ENCODE data around the gene ANK2. TPM values are rescaled to one million over a fixed set of nuclear protein-coding genes. Genes with fewer than 3 reads are reported as not detected.

ANK2 gene
- 12.1 and 13.6 TPM in 2 replicates for total RNA-seq (2014; rRNA removed; shearing (Covaris generic))

DNA sequence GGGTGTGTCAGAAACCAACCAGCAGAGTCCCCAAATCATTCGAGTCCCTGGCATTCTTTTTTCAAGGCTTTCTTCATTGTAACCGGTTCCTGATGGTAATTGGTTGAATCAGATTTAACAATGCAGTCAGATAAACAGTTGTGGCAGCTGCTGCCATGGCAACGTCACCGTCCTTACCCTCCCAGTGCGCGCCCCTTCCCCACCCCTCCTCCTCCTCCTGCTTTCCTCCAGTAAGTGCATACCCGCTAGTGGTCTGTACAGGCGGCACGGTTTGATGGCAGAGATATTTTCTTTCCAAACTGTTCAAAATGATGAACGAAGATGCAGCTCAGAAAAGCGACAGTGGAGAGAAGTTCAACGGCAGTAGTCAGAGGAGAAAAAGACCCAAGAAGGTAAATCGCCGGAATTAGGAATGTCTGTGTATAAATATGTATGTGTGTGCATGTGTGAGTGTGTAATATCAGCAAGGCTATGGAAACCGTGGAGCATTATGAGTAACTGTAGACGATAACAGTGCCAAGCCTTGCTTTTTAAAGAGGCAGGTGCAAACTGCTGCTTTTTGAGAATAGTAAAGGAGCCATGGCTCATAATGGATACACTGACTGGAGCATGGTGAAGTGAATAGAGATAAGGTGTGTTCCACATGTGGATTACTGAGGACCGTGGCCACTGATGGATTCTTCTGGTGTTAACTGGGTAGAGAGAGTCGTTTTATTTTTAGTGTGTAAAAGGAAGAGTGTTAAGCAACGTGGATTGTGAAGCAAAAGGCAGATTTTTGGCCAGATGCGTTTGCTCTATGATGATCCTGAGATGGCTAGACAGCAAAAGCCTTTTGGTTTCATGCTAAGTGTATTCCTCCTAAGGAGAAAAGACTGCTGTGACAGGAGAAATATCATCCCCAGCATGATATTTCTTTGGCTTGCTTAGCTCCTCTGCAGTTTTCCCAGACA is at the start of gene ANK2:
Gene ANK2, plus strand, starts transcription at position 233 of the 950 bp plus-strand sequence. Its CDS starts 76 bp downstream, at position 309.
- no peak for DNase-seq (ENCODE audit: low spot score)

DNA sequence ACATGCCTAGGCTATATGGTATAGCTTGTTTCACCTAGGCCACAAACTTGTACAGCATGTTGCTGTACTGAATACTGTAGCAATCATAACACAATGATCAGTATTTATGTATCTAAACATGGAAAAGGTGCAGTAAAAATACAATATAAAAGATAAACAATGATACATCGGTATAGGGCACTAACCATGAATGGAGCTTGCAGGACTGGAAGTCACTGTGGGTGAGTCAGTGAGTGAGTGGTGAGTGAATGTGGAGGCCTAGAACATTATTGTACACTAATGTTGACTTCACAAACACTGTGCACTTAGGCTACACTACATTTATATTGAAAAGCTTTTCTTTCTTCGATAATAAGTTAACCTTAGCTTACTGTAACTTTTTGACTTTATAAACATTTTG is 45.6 kb upstream of the ANK2 start:
- DNase-seq (ENCODE audit: low spot score) = no peak

DNA sequence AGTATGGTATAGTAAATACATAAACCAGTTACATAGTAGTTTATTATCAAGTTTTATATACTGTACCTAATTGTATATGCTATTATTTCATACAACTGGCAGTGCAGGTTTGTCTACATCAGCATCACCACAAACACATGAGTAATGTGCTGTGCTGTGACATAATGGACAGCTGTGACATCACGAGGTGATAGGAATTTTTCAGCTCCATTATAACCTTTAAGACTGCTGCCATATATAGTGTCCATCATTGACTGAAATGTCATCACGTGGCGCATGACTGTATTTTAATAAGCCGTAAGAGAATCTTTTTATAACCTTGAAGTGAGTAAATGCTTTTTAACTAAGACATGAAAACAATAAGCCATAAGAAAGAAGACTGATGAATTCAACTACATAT is 44.8 kb upstream of the ANK2 start:
- no peak for DNase-seq (ENCODE audit: low spot score)

DNA sequence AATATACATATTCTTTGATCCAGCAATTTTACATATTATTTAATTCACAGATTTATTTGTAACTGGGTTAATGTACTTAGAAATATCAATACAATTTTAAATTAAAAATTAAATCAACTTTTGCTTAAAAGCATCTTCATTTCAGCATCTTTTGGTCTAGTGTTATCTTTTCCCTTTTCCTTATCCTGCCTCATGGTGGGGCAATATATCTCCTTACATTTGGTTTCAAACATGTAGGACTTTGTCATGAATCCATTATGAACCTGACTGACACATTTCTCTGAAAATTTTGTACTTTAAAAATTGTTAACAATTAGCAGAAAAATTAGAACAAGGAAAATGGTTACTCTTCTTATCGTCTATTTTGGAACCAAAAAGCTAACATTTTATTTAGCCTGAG is 42.8 kb upstream of the ANK2 start:
- DNase-seq (ENCODE audit: low spot score) = no peak

DNA sequence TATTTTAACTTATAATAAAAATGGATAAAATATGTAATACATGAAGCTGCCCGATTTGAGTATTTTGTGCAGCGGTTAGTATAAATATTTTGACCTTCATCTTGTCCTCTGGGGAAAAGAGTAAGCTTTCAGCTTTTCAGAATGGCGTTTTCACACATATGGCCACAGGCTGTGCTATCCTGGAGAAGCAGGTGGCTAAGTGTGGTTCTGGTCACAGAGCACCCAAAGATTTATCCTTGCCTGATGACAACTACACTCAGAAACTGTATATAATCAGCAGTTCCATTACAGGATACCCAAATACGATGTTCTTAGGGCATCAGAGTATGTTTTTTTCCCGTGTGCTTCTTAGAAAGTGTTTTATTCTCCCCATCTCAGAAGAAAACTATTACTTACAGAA is 42.3 kb upstream of the ANK2 start:
- DNase-seq (ENCODE audit: low spot score) = no peak

DNA sequence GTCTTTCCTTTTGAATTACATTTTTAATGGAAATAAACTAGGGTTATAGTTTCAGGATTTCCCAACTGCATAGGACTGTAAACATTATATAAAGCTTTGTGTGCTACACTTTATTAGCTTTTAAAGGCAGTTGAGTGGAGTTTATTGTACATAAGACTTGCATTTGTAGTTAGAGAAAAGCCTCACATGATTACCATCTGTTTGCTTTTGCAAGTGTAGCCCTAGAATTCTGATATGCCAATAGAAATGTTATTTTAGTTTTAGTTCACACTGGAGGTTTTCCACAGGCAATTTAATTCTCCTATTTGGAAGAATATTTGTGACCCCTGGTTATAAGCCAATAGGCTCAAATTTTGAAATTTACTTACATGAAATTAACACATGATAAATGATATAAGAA is 41.3 kb upstream of the ANK2 start:
- no peak for DNase-seq (ENCODE audit: low spot score)

DNA sequence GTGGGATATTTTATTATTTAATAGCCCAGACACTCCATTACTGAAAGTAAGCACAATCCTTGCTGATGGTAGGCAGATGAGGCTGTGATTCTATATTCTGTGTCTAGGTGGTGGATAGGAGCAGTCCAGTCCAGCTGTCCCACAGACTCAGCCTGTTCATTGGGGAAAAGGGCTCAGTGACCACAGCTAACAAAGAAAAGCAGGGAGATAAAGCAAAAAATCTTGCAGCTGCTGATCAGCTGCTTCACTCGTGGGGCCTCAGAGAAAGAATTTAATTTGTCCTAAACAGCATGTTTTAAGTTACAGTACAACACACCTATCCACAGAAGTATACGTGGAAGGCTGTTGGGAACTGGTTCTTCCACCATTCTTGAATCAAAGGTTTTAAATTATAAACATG is 40.7 kb upstream of the ANK2 start:
- DNase-seq (ENCODE audit: low spot score) = no peak

DNA sequence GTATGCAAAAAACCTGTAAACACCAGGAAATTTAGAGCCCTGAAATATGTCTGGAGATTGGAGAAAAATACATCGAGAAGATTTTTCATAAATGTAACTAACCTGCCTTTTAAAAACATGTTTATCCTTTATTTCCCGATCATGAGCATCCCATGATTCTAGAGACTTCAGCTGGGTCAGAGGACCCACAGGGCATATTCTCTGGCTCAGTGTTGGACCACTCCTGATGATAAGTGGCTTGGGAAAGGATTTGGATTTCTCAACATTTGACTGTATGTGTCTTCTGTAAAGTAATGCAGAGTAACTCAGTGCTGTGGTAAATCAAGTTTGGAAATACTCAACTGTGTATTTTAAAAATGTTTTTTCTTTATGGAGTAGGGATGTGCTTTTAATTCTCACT is 40.0 kb upstream of the ANK2 start:
- no peak for DNase-seq (ENCODE audit: low spot score)

DNA sequence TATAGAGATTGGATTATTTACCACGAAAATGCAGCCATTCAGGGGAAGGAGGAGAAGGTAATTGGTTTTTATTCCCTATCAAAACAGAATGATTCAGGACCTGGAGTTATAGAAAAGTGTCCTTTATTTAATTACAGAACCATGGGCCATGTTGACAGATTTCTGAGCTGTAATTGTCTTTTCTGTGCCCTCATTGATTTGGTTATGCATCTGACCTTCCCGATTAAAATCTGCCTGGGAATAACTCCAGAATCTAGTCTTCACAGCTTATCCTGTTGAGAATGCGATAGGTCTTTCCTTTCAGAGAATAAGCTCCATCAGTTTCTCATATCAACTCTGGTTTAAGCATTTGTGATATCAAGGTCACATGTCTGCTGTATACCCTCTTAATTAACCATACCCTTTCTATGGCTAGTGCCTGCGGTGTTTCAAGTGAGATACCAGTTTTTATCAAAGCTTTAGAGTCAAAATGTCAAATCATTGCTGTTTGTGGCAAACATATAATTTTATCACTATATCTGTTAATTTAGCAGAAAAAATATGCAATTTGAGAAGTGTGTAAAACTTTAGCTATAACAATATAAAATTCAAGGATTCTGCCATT is 37.2 kb upstream of the ANK2 start:
- DNase-seq (ENCODE audit: low spot score) = no peak

DNA sequence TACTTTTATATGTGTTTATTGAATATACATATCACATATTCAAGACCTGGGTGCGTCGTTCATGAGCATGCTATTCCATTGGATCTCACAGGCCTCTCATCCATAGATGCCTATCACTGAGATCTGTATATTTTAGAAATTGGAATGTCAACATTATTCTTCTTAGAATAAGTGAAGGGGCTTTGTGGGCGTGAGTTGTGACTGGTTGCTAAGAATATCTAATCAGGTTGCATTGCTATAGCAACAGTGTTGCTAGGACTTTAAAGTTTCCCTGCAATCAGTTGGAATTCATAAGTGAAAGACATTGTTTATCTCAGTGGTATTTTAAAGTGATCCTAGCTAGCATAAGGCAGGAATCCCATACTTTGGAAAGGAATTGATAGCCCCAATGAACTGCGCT is 36.7 kb upstream of the ANK2 start:
- DNase-seq (ENCODE audit: low spot score) = no peak

DNA sequence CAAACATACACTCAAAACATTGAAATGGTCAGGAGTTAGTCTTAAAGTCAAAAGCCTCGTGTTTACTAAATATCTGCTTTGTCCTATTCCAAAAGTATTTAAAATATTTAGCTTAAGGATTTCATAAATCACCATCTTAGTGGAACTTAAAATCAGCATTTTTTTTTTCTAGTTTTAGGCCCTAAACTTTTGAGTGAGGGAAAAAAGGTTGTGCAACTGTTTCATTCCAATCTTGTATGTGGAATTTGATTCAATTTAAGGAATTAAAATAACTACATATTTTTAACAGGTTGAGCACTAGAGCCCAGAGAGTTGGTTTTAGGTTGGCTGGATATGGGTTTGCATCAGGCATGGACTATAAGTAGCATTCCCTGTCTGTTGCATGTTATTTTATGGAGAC is 35.7 kb upstream of the ANK2 start:
- no peak for DNase-seq (ENCODE audit: low spot score)

DNA sequence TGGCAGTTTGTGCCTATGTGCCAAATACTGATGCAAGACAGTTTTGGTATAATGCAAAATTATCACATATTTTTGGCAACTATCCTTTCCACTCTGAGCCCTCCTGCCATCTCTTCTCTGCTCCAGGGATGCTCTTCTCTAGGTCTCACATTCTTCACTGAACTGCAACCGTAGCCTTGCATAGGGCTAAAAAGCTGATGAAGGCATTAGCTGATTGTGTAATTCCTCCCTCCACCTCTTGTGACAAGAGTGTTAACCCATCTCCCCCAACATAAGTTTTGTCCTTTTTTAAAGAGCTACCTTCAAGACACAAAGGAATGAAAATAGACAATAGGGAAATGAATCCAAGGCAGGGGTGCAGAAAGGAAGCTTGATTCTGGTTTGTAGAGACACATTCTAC is 33.1 kb upstream of the ANK2 start:
- no peak for DNase-seq (ENCODE audit: low spot score)

DNA sequence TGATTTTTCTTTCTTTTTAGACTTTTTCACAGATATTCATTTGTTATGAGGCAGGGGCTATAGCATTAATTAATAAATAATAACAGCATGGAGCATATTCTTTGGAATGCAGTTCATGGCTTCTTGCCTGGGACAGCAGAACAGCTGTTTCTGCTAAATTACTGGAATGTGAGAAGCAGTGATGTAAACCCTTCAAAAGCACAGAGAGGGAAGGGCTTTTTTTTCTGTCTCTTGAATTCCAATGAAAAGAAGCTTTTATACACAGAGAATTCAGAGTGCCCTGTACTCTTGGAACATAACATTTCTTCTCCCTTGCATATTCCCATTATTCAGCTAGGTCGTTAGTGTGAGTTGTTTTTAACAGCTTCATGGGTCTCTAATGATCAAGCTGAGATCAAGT is 28.5 kb upstream of the ANK2 start:
- DNase-seq (ENCODE audit: low spot score) = no peak

DNA sequence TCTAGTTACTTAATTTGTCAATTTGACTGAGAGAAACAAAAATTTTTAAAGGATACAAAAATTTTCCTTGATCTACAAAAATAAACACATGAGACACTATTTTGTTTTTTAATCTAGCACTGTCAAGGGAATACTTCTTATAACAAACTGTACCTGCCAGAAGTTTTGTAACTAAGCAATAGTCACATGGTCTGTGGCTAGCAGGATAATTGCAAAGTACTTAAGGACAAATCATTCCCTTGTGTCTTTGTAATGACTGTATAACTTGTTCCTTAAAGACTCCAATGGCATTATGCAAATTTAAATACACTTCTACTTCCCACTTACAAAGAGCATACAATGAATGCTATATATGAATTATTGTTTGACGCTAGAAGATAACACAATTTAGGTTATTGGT is 25.1 kb upstream of the ANK2 start:
- DNase-seq (ENCODE audit: low spot score) = no peak

DNA sequence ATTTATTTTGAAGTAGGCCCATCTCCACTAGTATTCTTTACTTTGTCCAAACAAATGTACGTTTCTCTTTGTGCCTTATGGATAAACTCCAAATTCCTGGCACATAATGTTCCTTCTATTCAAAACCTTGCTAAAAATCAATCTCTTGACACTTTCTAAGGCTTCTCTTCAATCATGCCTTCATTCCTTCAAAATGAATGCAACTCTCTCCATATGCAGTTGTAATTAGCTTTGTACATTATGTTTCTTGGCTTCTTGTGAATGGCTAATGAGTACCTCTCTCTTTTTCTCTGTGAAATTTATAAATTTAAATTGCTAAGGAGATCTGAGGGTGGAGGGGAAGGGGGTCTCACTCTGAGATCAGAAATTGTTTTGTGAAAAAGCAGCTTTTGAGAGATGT is 24.0 kb upstream of the ANK2 start:
- DNase-seq (ENCODE audit: low spot score) = no peak

DNA sequence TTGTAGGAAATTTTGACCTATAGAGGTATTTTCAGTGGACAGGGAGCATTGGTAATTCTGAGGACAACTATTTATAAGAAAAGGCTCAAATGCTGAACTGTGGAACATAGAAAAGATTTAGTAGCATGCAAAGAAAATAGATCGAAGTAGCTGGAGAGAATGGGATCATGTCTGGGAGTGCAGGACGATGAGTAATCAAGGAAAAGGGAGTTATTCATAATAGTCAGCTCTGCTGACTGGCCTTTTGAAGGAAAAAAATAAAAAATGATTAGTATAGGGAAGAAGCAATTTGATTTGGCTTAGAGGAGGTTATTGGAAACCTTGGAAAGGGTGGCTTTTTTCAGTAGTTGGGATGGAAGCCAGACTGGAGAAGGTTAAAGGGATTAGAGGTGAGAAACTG is 22.9 kb upstream of the ANK2 start:
- no peak for DNase-seq (ENCODE audit: low spot score)

DNA sequence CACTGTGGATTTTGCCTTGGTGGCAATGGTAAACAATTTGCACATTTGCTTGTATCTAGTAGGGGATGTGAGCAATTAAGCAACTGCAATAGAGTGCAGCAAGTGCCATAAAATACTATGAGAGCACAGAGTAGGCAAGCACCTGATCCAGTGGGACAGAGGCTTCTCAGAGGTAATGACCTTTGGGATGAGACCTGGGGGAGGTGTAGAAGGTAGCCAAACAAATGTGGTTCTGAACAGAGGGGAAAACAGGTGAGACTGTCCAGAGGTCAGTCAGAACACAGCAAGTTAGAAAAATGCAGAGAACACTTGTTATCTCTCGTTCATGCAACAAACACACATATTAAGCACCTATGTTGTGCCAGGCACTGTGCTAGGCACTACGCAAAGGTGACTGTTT is 21.4 kb upstream of the ANK2 start:
- no peak for DNase-seq (ENCODE audit: low spot score)

DNA sequence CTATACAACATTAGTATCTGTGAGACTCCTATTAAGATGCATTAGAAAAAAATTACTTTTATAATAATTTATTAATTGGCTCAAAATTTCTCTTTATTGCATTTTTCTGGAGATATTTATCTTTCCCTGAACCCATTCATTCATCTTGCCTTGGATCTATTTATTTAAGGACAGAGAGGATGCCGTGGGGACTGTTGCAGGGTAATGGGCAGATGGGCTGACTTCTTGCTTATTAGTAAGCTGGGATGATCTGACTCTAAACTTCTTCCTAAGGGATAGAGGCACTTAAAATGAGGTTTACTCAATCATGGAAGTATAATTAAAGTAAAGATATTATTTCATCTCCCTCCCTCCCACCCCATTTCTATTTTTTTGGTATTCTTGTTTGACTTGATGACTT is 18.2 kb upstream of the ANK2 start:
- no peak for DNase-seq (ENCODE audit: low spot score)

DNA sequence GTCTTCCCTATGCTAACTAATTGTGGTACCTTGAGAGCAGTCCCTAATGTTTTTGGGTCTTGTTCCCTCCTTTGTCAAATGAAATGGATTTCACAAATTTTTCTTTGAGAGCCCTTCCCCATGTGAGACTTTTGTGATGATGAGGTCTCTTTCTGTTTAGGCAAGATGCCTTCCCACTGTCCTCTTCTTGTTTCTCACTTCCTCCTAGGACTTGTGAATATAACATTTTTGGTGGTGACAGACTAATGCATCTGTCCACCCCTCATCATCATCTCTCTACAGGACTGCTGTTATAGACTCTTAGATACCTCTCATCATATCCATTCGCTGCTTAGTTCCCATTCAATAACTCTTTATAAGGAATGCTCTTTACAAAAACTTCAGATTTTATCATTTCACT is 8.7 kb upstream of the ANK2 start:
- DNase-seq (ENCODE audit: low spot score) = no peak

DNA sequence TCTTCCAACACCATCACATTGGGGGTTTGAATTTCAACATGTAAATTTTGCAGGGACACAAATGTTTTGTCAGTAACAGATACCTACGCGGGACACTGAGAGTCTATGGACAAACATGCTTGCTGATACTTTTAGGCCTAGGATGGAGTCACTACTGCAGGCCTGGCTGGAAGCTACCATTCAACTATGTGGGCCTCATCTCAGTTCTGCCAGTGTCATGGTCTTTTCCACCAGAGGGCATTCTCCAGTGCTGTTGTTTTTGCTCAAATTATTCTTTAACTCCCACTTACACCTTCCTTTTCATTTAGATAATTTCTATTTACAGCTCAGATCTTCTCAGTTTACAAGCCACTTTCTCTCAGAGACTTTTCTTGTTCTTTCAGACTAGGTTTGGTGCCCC is 7.0 kb upstream of the ANK2 start:
- DNase-seq (ENCODE audit: low spot score) = no peak

DNA sequence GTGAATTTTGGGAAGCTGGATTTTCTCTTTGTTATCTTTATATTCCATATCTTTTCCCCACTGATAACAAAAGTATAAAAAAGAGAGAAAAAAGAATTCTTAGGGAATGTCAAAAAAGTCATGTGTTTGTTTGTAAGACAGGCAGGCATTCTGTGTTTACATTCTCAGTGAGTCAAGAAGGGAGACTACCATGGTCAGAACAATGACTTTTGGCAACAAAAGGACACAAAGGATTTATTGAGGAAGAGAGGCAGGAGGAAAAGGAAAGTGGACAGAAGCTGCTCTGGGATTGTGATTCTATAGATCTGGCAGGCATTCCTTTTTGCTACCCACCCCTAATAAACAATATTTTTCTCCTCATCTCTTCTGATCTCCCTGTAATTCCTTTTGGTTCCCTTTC is 5.9 kb upstream of the ANK2 start:
- no peak for DNase-seq (ENCODE audit: low spot score)

DNA sequence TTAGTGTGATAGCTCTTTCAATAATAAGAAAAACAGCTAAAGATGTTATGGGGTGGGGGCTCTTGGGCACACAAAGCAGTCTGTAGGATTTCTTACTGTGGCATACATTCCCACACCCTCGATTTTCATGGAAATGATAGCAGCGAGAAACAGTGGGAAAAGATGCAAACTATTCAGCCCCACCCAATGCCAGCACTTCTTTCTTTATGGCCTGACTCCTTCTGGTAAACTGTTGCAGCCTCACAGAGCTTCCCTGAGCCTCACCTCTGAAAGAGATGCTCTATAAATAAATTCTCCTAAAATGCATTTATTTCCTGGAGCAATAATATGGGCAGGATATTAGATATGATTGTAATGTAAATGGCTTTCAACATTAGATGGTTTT is 910 bp downstream of the ANK2 start:
- no peak for DNase-seq (ENCODE audit: low spot score)

DNA sequence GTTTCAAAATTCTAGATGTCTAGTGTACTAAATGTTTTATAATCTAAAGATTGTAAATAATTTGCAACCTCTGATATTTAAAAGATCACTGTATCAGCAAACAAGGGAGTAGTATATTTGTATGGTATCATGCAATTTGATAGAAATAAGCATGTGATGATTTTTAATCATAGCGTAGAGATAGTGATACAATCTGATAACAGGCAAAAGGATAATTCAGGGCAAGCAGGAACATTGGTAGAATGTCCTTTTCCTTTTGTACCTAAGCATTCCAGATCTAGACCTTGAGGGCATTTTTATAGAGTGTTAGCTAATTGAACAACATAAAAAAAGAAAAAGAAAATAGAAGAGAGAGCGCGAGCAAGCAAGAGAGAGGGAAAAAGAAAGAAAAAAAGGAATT is 1.4 kb downstream of the ANK2 start:
- no peak for DNase-seq (ENCODE audit: low spot score)

DNA sequence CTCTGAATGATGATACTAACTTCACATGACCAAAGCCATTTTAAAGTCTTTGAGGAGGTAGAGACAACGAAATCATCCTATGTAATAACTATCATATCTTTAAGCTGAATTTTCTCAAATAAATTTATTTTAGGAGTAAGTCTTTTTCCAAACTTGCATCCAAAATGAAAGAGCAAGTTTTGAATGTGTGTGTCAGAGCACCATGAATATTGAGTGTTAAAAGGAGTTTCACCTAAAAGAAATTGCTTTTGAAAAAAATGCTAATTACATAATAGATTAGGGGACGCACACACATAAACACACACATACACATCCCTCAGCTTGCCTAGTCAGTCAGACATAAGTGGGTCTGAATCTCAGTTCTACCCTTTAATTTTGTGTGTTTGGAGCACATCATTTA is 1.9 kb downstream of the ANK2 start:
- no peak for DNase-seq (ENCODE audit: low spot score)
